GM18502 (cell line): ENCODE data around the gene LPP.

Experiments
- ATAC-seq: cut with Tn5 transposase; IDR thresholded peaks from one replicate; pipeline ENCODE4 v1.9.1; 2021; ENCODE audit warnings: mild to moderate bottlenecking; ENCODE audit not compliant: unreplicated experiment, poor library complexity

LPP gene

GRCh38 chr3:188343894-188344293 is 189.9 kb downstream of the LPP start:
- no peak for ATAC-seq

GRCh38 chr3:188345223-188345622 is 191.3 kb downstream of the LPP start:
- no peak for ATAC-seq

- no peak for ATAC-seq
Measured at GRCh38 chr3:188348435-188349244, 194.7 kb downstream of the LPP start.

- no peak for ATAC-seq
Measured at GRCh38 chr3:188349351-188349901, 195.5 kb downstream of the LPP start.

GRCh38 chr3:188349933-188350332 is 196.0 kb downstream of the LPP start:
- ATAC-seq: no peak

- no peak for ATAC-seq
Measured at GRCh38 chr3:188350961-188351360, 197.0 kb downstream of the LPP start.

GRCh38 chr3:188351648-188352047 is 197.7 kb downstream of the LPP start:
- no peak for ATAC-seq

- ATAC-seq: no peak
Measured at GRCh38 chr3:188352196-188352927, 198.4 kb downstream of the LPP start.

- ATAC-seq: no peak
Measured at GRCh38 chr3:188353426-188353825, 199.5 kb downstream of the LPP start.

GRCh38 chr3:188358787-188359493 is 205.0 kb downstream of the LPP start:
- ATAC-seq: no peak

- ATAC-seq: no peak
Measured at GRCh38 chr3:188360364-188360881, 206.5 kb downstream of the LPP start.

- ATAC-seq: no peak
Measured at GRCh38 chr3:188361888-188362287, 207.9 kb downstream of the LPP start.

GRCh38 chr3:188362405-188362831 is 208.5 kb downstream of the LPP start:
- no peak for ATAC-seq

GRCh38 chr3:188365184-188365583 is 211.2 kb downstream of the LPP start:
- ATAC-seq: no peak

GRCh38 chr3:188365988-188366698 is 212.2 kb downstream of the LPP start:
- ATAC-seq: no peak

- ATAC-seq: no peak
Measured at GRCh38 chr3:188367678-188368077, 213.7 kb downstream of the LPP start.

GRCh38 chr3:188369526-188369925 is 215.6 kb downstream of the LPP start:
- no peak for ATAC-seq

GRCh38 chr3:188370081-188370830 is 216.3 kb downstream of the LPP start:
- ATAC-seq: no peak

- ATAC-seq: no peak
Measured at GRCh38 chr3:188378786-188379185, 224.8 kb downstream of the LPP start.
